ENCODE data around the gene ZNF398.

DNA sequence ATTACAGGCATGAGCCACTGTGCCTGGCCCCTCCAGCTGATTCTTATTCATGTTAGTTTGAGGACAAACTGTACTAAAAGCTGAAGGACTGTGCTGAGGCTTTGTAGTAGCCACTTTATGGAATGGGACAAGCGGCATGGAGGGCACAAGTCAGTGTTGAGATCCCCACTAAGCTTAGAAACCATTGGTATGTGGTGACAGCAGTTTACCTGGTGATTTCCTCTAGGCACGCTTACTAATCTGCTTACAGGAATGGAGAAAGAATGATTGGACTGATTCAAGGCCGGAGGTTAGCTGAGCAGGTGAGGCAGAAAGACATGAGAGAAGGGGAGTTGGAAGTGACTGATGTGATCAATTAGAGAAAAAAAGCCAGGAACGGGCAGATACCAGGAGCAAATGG is 3.7 kb downstream of the ZNF398 start:
- TF ChIP-seq EZH2 (IDR thresholded peaks at IDR 0.05; ENCODE audit: borderline replicate concordance, low read length): no peak
- TF ChIP-seq, protein P1, sequence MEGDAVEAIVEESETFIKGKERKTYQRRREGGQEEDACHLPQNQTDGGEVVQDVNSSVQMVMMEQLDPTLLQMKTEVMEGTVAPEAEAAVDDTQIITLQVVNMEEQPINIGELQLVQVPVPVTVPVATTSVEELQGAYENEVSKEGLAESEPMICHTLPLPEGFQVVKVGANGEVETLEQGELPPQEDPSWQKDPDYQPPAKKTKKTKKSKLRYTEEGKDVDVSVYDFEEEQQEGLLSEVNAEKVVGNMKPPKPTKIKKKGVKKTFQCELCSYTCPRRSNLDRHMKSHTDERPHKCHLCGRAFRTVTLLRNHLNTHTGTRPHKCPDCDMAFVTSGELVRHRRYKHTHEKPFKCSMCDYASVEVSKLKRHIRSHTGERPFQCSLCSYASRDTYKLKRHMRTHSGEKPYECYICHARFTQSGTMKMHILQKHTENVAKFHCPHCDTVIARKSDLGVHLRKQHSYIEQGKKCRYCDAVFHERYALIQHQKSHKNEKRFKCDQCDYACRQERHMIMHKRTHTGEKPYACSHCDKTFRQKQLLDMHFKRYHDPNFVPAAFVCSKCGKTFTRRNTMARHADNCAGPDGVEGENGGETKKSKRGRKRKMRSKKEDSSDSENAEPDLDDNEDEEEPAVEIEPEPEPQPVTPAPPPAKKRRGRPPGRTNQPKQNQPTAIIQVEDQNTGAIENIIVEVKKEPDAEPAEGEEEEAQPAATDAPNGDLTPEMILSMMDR (IDR thresholded peaks at IDR 0.05; ENCODE audit: low read length): no peak
